Measurements from ENCODE around the gene TOMM7. TPM values are rescaled to one million over a fixed set of nuclear protein-coding genes. Genes with fewer than 3 reads are reported as not detected.

The TOMM7 gene
- polyA plus RNA-seq, 1 donor from 2014 or later = 479 TPM

- H3K4me1 Mint-ChIP-seq = peaks cover 8 to 13% (median 13%) of the 10 kb centered on the region in 3 donors
- H3K9me3 Mint-ChIP-seq = peaks cover 0 to 6% (median 0%) of the 10 kb centered on the region in 3 donors
- peak overlapping the region in 1 of 4 donors; percentile 71 for H3K4me3 Mint-ChIP-seq
- peaks cover 2% of the 10 kb centered on the region for H3K36me3 Mint-ChIP-seq
- peak overlapping the region in 1 of 3 donors; percentile 14 for H3K27ac Mint-ChIP-seq
- H3K27me3 Mint-ChIP-seq = no peaks in the 10 kb centered on the region
These were observed 57.0 kb downstream of the TOMM7 start for GRCh38 chr7:22765609-22766008.

Other genes starting within 250 kb of the TOMM7 start
- 3.8 TPM for gene IL6, start 95.6 kb downstream of the TOMM7 start, polyA plus RNA-seq
- gene HYCC1, start 191.3 kb upstream of the TOMM7 start, polyA plus RNA-seq = 22.9 TPM